GM19238 (cell line): ENCODE results near the gene PRCC.
"Not testable (repeated sequence)": the region's sequence is repeated elsewhere in the genome, so short reads cannot be mapped to it uniquely, and the experiment has no call there.

Source experiments
- DNase-seq: peaks from one replicate; pipeline ENCODE4 v3.0.0; 2011; ENCODE audit warnings: low spot score; ENCODE audit not compliant: insufficient read length

PRCC gene

DNA sequence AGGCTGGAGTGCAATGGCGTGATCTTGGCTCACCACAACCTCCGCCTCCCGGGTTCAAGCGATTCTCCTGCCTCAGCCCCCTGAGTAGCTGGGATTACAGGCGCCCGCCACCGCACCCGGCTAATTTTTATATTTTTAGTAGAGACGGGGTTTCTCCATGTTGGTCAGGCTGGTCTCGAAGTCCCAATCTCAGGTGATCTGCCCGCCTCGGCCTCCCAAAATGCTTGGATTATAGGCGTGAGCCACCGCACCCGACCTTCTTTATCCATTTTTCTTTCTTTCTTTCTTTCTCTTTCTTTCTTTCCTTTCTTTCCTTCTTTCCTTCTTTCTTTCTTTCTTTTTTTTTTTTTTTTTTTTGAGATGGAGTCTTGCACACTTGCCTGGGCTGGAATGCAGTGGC is 2.2 kb upstream of the PRCC start:
- DNase-seq = not testable (repeated sequence)

DNA sequence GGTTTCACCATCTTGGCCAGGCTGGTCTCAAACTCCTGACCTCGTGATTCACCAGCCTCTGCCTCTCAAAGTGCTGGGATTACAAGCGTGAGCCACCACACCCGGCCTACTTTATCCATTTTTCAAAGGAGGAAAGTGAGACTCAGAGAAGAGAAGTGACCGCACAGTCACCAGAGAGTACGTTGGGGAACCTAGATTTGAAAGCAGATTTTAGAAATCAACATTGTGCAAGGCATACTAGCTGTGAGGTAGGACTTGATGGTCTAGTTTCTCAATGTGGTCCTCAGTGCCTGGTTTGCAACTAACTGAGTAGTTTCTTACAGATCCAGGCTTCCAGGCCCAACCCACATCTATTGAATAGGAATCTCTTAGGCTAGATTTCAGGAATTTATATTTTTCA is 1.7 kb upstream of the PRCC start:
- no peak for DNase-seq

DNA sequence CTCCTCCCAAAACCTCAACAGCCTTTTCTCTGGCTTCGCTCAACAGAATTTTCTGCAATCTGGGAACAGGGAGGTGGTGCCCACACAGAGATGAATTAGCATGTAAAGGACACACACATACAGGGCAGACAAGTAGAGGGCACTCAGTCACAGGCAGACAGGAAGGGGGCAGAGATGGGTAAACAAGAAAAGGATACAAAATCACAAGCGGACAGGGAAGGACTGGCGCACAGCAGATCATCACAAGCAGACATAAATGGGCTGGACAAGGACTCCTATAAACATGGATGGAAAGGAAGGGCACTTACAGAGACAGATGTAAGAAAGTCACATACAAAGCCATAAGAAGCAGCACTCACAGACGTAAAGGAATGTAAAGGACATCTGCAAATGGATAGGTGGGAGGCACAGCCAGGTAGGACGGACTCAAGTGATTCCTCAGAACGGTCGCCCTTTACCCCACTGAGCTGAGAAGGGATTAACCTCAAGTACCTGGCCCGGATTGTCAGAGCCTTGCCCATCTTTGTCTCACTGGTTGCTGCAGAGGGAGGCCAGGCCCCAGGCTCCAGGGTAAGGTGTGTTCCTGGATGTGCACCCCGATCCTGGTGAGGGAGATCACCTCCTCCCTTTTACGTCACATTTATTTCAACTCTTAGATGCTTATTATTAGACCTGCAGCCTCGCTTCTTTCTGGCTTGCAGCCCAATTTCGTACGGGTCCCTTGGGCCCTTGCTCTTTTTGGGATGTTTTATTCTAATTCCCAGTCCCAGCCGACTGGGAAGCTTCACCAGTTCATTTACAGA is 836 bp upstream of the PRCC start:
- no peak for DNase-seq

DNA sequence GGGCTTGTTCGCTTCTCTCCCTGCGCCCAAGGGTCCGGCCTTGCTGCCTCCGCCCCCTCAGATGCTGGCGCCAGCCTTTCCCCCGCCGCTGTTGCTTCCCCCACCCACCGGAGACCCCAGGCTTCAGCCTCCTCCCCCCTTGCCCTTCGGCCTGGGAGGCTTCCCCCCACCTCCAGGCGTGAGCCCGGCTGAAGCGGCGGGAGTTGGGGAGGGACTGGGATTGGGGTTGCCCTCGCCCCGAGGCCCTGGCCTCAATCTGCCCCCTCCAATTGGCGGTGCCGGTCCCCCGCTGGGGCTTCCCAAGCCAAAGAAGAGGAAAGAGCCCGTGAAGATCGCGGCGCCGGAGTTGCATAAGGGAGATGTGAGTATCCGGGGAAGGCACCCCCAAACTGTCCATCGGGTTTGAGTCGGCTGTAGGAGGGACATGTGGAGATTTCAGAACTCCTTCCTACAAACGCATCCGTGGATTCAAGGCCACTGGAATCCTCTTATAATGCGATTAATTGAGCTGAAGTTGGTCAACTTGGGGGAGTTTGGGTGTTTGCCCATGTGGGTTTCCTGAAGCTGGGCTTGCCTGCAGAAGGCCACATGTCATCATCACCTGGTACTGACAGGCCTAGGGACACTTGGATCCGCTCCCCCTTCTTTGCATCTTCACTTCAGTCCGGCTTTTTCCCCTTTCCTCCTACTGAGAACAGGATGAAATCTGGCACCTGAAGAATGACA is 707 bp downstream of the PRCC start:
- no peak for DNase-seq

DNA sequence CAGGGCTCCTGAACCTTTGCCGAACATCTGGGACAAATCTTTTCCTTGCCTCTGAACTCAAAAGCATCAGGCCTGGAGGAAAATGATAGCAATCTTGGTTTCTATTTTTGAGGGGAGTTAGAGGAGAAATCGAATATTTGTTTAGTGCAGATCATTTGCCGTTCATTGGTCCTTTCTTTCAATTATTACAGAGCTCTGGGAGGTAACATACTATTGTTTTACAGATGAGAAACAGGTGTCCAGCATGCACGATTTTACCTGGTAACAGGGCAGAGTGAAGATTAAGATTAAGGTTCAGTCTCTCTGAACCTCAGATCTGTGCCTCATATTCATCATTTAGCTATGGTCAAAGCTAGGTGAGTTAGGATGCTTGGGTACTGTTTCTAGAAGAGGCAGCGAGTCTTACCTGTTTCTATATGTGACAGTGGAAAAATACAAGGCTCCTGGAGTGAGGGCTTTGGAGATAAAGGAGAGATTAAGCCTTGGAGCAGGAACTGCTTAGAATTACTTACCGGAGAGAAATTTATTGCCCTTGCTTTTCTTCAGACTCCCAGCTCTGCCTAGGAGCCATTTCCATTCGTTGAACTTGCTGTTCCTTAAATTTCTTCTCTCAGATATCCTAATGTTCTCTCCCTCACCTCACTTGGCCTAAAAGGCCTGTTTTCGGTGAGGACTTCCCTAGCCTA is 1.4 kb downstream of the PRCC start:
- no peak for DNase-seq

DNA sequence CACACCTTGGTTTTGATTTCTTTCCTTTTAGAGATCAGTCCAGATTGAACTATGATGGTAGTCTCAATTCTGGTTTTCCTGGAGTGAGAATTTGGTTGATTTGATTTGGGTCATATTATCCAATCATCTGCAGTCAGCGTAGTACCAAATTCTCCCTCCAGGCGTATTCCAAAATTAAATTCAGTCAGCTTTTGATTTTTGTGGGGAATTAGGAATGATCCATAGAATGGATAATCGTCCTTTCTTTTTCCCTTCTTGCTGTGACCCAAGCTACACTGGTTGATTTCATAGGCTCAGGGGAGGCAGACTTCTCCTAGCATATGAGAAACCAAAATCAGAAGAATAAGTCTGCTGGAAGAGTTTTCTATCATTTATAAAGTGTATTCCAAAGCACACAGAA is 4.9 kb downstream of the PRCC start:
- no peak for DNase-seq

DNA sequence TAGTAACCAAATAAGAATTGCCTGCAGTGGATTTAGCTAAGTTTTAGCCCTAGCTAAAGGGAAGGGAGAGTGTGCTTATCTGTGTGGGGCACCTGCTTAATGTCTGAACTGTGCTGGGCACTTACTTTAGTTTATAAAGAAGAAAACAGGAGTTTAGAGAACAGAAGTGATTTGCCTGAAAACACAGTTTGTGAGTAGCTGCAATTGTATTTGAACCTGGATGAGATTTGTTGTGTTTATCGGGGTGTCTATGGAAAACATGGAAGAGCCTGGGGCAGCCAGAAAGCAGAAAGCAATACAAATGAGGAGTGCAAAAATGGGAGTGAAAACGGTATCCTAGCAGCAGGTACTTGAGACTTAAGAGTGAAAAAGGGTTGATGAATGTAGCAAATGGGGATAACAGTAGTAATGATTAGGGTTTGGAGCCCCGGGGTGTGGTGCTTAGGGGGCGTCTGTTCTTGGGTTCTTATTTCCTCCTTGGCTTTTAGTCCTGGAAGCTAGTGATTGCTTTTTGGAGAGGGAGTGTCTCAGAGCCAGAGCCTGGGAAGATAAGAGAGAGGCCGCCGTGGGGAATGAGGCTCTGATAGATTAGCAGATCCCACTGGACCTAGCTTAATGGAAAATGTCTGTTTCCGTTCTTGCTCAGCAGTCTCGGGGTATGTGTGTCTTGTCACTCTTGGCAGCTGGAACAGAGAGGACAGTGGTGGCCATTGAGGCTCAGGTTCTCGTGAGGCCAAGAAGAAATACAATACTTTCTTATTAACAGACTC is 5.6 kb downstream of the PRCC start:
- DNase-seq = no peak

DNA sequence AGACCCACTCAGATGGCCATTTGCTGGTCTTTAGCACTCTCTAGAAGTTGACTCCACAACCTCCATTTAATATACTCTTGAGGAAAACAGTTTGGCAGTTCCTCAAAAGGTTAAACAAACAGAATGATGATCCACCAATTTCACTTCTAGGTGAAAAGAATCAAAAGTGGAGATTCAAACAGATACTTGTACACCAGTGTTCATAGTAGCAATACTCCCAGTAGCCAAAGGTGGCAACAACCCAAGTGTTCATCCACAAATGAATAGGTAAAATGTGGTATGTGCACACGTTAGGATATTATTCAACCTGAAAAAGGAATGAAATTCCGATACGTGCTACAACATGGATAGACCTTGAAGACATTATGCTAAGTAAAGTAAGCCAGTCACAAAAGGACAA is 6.3 kb downstream of the PRCC start:
- DNase-seq = no peak

DNA sequence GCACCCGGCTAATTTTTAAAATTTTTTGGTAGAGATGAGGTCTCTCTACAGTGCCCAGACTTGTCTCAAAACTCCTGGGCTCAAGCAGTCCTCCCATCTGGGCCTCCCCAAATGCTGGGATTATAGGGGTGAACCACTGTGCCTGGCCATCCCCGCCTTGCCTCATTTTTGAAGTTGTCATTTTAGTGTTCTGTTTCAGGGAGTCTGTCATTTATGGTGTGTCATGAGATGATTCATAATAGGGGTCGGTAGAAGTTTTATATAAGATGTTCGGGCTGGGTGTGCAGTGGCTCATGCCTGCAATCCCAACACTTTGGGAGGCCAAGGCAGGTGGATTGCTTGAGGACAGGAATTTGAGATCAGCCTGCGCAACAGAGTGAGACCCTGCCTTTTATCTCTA is 8.5 kb downstream of the PRCC start:
- no peak for DNase-seq

DNA sequence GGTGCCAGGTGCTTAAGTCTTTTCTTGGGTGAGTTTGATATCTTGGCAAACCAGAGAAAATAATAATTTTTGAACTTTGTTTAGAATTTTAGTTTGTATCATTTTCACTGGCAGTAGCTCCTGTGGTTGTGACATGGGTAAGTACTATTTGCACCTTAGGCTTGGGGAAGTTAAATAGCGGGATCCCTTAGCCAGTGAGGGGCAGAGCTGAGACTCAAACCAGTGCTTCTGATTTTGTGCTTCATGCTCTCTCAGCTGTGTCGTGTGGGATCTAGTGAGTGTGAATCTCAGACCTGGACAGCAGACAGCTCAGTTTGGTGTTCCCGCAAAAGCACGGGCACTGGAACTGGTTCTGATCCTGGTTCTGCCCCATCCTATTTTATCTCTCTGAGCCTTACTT is 9.6 kb downstream of the PRCC start:
- DNase-seq = no peak

DNA sequence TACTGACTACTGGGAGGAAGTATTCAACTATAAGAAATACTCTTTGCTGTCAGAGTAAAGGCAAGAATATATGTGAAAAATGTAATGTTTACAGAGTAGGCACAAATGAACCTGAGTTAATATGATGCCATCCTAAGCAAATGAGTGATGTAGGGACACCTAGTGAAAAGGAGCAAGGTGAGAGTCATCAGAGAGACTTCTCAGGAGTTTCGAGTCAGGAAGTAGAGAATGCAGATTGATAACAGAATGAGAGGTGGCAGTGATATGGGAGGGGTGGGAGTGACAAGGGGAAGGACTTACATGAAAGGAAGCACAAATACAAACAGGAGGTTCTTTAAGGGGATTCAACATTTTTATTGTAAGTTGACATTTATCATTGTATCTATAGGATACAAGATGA is 10.2 kb downstream of the PRCC start:
- DNase-seq = no peak

DNA sequence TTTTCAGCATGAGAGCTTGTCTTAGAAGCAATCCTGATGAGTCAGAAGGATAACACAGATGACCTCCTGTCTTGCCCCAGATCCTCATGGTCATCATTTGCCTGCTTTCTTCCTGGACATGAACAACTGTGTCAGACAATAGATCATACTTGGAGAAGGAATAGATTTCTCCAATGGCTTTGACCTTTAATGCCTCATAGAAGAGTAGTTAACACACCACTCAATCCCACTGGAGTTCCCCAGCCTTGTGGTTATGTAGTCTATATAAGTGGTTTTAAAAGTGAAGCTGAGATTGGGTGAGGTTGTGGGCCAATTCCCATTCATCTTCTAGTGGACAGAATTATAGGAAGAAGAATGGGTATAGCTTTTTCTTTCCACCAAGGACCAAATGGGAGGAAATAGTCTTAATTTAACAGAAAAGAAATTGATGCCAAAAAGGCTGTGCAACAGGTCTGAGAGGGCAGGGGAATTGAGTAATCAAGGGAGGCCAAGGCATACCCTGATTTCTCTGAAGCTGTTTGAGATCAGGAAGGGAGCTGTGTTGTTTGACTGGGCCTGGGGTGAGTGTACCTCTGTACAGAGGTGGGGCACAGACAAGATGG is 14.4 kb downstream of the PRCC start:
- DNase-seq = no peak

DNA sequence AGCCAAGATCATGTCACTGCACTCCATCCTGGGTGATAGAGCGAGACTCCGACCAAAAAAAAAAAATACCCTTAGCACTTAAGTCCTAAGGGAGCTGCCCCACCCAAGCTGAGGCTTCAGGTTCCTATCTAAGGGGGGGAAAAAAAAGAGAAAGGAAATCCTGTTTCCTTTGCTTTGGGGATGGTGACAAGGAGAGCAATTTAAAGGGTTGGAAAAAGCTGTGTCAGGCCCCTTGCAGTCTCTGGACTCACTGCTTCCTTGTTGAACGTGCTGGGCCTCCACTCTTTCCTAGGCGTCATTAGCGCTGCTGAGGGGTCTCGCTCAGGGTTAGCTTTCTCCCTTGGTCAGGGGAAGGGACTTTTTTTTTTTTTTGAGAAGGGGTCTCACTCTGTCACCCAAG is 18.1 kb downstream of the PRCC start:
- DNase-seq = no peak

DNA sequence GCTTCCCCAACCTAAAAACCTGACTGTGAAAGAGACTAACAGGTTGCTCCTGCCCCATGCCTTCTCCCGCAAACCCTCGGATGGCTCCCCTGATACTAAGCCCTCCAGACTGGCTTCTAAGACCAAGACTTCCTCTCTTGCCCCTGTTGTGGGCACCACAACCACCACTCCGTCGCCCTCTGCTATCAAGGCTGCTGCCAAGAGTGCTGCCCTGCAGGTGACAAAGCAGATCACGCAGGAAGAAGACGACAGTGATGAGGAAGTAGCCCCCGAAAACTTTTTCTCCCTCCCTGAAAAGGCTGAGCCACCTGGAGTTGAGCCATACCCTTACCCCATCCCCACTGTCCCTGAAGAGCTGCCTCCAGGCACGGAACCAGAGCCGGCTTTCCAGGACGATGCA is 19.3 kb downstream of the PRCC start:
- no peak for DNase-seq

DNA sequence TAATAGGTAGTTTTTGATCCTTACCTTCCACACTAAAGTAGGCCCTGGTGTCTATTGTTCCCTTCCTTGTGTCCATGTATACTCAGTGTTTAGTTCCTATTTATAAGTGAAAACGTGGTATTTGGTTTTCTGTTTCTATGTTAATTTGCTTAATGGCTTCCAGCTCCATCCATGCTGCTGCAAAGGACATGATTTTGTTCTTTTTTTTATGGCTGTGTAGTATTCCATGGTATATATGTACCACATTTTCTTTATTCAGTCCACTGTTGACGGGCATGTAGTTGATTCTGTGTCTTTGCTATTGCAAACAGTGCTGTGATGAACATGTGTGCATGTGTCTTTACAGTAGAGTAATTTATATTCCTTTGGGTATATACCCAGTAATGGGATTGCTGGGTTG is 20.8 kb downstream of the PRCC start:
- DNase-seq = no peak

DNA sequence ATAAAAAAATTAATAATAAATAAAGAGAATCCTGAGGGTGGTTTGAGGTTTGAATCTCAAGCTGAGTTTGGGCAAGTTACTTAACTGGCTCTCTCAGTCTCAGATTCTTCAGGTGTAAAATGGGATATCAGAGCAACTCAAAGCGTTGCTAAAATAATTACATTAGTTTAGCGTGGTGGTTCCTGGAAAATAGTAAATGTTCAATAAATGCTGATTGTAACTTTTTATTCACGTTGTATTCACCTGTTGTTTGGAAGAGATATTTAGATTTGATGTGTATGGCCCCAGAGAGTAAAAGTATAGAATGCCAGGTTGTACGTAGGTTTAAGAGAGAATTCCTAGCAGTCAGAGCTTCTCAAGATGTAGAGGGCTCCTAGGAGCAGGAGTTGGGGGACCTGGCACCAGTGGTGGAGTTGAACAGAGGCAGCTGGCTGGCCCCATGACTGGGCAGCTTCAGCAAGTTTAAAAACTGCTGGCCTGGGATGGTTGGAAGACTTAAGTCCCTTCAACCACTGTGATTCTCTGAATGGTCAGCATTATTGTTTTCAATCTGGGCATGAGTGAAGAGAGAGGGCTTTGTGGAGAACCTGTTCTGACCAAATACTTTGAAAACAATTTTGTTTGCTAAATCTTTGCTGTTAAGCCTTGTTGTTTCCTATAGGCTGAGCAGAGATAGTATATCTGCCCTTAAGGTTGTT is 22.4 kb downstream of the PRCC start:
- DNase-seq = no peak

DNA sequence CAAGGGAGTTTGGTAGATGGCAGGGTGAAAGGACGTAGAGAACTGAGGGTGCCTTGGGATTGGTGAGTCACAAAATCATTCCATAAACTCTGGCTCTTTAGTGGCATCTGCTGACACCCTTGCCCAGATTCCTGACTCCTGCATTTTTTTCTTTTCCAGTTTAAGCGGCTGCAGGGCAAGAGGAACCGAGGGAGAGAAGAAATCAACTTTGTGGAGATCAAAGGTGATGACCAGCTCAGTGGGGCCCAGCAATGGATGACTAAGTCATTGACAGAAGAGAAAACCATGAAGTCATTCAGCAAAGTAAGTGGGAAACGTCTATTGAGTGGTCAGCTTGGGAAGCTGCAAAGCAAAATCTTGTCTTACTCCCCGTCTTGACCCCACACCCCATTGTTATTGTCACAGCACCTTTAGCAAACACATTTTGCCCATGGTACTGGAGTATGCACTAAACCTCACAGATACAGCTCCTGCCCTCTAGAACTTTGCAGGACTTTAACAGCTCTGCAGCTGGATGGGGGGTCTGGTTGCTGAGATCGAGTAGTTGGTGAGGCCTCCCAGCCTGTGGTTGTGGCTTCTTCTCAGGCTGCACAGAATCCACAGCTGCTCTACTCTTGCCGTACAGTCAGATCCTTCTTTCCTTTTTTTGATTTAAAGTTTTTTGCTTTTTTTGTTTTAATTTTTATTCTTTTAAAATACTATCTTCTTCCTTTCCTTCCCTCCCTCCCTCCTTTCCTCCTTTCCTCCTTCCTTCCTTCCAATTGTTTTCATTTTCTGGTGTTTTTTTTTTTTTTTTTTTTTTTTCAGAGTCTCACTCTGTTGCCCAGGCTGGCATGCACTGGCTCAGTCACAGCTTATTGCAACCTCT is 27.4 kb downstream of the PRCC start:
- DNase-seq = no peak

DNA sequence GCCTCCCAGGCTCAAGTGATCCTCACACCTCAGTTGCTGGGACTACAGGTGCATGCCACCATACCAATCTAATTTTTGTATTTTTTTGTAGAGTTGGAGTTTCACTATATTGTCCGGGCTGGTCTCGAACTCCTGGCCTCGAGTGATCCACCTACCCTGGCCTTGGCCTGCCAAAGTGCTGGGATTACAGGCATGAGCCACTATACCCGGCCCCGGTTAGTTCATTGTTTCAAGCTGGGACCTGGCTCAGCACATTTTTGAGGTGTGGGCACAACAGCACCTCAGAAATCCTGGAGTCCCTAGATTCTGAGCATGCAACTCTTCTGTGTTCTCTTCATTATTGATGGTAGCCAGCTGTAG is 28.0 kb downstream of the PRCC start:
- no peak for DNase-seq

DNA sequence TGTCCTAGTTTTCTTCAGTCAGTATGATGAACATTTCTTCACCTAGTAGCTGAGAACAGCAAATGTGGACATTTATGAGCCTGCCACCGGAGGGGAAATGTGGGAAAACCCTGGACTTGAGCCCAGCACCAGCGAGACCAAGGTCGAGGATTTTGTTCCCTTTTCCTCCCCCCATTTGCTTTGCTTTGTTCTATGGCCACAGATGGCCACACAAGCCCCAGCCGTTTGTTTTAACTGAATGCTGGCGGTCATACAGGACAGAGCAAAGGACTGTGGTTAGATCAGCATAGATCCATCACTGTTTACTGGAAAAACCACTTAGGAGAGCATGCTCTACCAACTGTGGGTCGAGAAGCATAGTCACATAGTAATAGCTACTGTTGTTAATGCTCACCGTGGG is 28.5 kb downstream of the PRCC start:
- DNase-seq = no peak
